SIG-M5 treated with dmso at 0.1 percent for 504 hours (cell line): ENCODE measurements around the gene ST3GAL6.

Source experiments
- DNase-seq: peaks from one replicate; lab custom pipeline; 2025; ENCODE audit not compliant: unreplicated experiment; lab: John Stamatoyannopoulos, UW

Gene ST3GAL6

GRCh38 chr3:98739266-98739665 lies 23.9 kb upstream of the ST3GAL6 start:
- DNase-seq = no peak

GRCh38 chr3:98740324-98740723 lies 22.8 kb upstream of the ST3GAL6 start:
- no peak for DNase-seq

GRCh38 chr3:98741121-98741716 lies 21.9 kb upstream of the ST3GAL6 start:
- DNase-seq = no peak

GRCh38 chr3:98743071-98743470 lies 20.1 kb upstream of the ST3GAL6 start:
- DNase-seq = no peak

- DNase-seq = no peak
Measured at GRCh38 chr3:98744283-98744682, 18.9 kb upstream of the ST3GAL6 start.

- DNase-seq = no peak
Measured at GRCh38 chr3:98745718-98746117, 17.4 kb upstream of the ST3GAL6 start.

- no peak for DNase-seq
Measured at GRCh38 chr3:98746122-98746521, 17.0 kb upstream of the ST3GAL6 start.

- no peak for DNase-seq
Measured at GRCh38 chr3:98746882-98747281, 16.3 kb upstream of the ST3GAL6 start.

GRCh38 chr3:98750276-98750919 lies 12.7 kb upstream of the ST3GAL6 start:
- no peak for DNase-seq

- no peak for DNase-seq
Measured at GRCh38 chr3:98754483-98754882, 8.7 kb upstream of the ST3GAL6 start.

GRCh38 chr3:98755601-98756000 lies 7.5 kb upstream of the ST3GAL6 start:
- DNase-seq = no peak

GRCh38 chr3:98759629-98760028 lies 3.5 kb upstream of the ST3GAL6 start:
- no peak for DNase-seq

- peak; percentile 90 for DNase-seq
Measured at GRCh38 chr3:98761643-98762229, 1.4 kb upstream of the ST3GAL6 start.

- DNase-seq = no peak
Measured at GRCh38 chr3:98763819-98764418, 779 bp downstream of the ST3GAL6 start.

GRCh38 chr3:98764472-98764884 lies 1.3 kb downstream of the ST3GAL6 start:
- peak; percentile 90 for DNase-seq

- DNase-seq = no peak
Measured at GRCh38 chr3:98765721-98766120, 2.6 kb downstream of the ST3GAL6 start.

- no peak for DNase-seq
Measured at GRCh38 chr3:98766924-98767323, 3.8 kb downstream of the ST3GAL6 start.

- no peak for DNase-seq
Measured at GRCh38 chr3:98768961-98769360, 5.8 kb downstream of the ST3GAL6 start.

GRCh38 chr3:98769448-98769847 lies 6.3 kb downstream of the ST3GAL6 start:
- no peak for DNase-seq

- DNase-seq = no peak
Measured at GRCh38 chr3:98770261-98771039, 7.3 kb downstream of the ST3GAL6 start.

- DNase-seq = no peak
Measured at GRCh38 chr3:98772022-98772421, 8.9 kb downstream of the ST3GAL6 start.
